ENCODE measurements around the gene RHBDL1.

The RHBDL1 gene

DNA sequence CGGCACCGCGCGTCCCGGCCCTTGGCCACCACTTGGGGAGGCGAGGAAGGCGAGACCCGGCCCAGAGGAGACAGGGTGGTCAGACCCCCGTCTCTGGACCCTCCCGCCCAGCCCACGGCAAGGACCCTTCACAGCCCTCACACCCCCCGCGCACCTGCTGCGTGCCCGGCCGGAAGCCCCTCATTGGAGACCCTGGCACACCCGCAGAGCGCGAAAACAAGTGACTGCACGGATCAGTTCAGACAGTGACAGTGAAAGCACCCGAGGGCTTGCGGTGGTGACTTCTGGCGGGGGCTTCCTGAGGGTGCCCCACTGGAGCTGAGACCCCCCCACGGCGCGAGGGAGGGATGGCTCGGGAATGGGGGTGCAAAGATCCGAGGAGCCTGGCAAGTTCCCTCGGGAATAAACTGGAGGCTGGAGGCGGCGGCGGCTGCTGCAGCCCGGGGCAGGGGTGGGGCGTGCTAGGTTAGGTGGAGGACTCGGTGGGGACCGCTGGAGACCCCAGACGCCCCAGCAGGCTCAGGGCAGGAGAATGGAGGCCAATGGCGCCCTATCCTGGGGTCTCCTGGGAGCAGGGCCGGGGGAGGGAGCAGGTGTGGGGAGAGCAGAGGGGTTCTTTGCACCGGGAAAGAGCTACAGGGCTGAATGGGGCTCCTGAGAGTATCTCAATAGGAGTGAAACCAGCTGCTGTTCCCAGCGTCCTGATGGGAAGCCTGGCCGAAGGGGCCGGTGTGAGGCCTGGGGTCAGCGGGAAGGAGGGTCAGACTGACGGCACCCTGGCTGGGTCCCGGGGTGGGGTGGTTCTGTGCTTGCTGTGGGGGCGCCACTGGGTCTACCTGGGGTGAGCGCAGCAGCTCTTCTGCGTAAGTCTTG, 31.0 kb downstream of the RHBDL1 start:
- no peak for DNase-seq (ENCODE audit: low read depth)

DNA sequence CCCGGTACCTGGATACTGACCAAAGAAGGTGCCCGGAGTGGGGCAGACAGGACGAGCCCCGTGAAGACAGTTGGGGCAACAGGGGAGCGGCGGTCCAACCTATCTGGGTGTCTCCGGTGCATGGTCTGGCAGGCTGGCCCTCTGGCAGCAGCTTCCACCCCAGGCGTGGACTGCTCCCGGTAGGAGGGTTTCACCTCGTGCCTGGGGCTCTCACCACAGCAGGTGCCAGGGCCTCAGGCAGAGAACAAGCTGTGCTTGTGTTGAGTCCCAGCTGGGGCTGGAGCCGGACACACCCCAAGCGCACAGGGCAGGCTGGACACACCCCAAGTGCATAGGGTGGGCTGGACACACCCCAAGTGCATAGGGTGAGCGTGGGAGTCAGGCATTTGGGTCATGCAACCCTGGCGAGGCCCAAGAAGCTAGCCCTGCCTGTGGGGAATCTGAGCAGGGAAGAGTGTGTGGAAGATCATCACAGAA, 31.6 kb downstream of the RHBDL1 start:
- DNase-seq (ENCODE audit: low read depth) = no peak

DNA sequence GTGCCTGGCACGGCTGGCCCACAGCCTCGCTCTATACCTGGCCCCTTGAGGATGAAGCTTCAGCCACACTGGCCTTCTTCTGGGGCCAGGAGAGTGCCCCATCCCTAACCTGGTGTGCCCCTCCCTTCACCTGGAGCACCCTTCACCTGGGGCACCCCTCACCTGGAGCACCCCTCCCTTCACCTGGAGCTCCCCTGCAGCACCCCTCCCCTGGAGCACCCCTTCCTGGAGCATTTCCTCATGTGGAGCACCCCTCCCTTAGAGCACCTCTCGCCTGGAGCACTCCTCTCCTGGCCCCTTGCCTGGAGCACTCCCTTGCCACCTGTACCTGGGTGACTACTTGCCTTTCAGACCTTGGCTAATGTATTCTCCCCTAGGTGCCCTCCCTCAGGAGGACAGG, 32.5 kb downstream of the RHBDL1 start:
- DNase-seq (ENCODE audit: low read depth) = no peak

DNA sequence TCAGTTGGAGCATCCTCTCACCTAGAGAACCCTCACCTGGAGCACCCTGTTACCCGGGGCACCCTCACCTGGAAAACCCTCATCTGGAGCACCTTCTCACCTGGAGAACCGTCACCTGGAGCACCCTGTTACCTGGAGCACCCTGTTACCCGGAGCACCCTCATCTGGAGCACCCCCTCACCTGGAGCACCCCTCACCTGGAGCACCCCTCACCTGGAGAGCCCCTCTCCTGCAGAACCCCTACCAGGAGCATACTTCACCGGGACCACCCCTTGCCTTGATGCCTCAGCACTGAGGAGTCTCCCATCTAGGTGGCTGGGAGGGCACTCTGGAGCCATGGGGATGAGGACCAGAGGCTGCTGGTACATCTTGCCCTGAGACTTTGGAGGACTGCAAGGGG, 33.5 kb downstream of the RHBDL1 start:
- DNase-seq (ENCODE audit: low read depth) = no peak

DNA sequence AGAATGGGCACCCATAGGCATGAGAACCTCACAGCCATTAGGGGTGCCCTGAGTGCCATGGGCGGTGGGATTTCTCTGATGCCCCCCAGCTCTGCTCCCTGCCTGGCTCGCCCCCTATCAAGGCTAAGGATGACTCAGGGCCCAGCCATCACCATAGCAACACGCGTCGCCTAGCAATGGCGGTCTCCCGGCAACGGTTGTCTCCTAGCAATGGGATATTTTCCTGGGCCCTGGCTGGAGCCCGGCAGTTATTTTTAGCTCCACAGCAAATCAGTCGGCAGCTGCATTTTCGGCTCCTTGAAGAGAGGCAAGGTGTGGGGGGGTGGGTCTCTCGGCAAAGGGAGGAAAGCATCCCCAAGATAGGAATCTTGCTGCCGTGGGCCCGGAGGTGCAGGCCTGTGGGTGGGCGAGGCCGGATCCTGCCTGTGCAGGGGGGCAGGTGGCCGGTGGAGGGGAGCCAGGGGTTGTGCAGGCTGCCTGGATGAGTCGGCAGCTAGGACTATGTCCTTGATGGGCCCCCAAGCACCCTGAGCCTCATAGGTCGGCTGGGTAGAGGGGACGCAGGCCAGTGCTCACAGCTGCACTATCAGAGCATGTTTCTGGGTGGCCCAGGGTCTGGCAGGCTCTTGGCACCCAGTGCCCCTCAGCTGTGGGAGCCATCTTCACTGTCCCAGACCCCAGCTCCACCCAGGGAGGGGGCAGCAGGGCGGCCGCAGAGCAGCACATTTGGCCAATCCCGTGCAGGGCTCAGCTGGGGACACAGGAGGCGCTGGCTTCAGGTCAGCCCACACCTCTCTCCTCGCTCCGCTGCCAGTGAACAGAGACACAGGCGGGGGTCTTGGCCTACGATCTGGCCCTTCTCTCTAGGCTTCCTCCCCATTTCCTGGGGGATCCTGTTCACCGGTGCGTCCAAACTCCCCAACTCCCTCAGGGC, 34.4 kb downstream of the RHBDL1 start:
- DNase-seq (ENCODE audit: low read depth) = peak; percentile 93

DNA sequence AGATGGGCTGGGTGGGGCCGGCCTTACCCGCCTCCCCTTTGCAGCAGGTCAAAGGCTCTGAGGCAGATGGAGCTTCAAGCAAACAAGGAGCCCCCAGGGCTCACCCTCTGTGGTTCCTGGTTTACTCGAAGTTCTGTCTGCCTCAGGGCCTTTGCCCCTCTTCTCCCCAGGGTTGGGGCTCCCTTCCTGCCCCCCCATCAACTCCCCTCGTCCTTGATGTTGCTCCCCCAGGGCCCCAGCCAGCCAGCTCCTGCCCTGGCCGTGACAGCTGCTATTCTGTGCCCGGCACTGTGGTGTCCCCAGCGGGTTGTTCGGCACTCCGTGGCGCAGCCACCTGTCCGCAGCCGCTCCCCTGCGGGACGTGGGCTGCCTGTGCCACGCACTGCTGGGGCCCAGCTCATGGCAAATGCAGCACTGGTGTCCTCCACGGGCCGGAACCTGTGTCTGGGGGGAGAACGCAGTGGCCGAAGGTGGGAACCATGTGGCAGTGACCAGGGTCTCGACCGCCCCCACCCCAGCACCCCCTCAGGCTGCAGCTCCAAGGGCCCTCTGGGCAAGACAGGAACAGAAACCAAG, 35.1 kb downstream of the RHBDL1 start:
- DNase-seq (ENCODE audit: low read depth) = no peak

DNA sequence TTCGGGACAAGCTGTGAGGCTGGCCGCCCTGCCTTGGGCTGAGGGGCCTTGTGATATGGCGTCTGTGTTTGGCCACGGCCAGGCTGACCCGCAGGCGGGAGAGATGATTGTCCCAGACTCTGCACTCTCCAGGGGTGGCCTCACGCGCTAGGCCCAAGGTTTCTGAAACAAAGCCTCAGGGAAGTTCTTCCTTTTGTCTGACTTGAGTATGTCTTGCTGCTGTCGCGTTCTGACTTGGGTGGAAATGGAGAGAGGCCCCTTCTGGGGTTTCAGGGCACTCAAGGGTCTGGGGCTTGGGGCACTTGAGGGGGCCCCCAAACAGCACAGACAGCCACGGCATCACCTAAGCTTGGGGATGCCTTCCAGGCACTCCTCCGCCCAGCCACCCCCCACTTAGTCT, 35.6 kb downstream of the RHBDL1 start:
- DNase-seq (ENCODE audit: low read depth) = no peak

DNA sequence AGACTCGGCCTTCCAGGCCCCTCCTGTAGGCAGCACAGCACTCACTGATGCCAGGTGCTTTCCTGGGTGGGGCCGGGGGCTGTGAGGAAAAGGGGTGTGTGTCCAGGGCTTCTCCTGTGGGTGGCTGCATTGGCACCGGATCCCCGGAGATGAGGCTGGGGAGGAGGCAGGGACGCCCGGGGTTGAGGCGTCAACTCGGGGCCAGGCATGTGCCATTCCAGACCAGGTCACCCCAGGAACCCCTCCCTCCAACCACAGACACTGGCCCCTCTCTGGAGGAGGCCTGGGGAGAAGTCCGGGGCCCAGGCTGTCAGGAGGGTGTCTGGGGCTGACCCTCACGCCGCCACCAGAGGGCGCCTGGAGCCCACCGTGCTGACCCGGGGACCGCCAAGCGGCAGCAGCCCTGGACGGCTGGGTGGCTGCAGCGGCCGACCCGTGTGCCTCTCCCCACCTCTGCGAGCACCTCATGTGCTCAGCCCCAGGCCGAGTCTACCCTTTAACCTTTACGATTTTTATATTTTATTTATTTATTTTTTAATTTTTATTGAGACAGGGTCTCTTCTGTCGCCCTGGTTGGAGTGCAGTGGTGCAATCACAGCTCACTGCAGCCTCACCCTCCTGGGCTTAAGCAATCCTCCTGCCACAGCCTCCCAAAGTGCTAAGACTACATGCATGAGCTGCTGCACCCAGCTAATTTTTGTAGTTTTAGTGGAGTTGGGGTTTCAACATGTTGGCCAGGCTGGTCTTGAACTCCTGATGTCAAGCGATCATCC, 36.3 kb downstream of the RHBDL1 start:
- peak; percentile 73 for DNase-seq (ENCODE audit: low read depth)

DNA sequence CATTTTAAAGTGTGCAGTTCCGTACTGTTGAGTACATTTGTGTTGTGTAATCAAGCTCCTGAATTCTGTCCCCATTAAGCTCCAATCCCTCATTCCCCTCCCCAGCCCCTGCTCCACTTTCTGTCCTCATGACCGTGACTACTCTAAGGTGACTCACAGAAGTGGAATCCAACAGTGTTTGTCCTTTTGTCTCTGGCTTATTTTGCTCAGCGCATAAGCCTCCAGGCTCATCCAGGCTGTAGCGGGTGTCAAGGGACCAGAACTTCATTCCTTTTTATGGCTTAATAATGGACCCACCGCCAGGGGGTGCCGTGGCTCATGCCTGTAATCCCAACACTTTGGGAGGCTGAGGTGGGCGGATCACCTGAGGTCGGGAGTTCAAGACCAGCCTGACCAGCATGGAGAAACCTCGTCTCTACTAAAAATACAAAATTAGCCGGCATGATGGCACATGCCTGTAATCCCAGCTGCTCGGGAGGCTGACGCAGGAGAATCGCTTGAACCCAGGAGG, 37.3 kb downstream of the RHBDL1 start:
- DNase-seq (ENCODE audit: low read depth) = peak; percentile 99

DNA sequence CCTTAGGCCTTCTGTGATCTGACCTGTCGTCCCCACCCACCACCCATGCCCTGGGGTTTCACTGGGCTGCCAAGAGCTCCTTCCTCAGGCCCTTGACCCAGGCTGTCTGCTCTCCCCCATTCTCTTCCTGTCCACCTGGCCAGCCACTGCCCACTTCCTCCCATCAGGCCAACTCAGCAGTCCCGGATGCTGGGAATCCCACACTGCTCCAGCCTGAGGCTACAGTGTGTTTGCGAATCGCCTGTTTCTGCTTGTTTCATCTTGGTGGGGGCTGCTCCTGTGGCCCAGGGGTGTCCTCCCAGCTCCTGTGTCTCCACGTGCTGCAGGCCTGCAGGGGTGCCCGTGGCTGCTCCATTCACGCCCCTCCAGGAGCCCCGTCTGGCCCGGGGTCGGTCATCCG, 38.6 kb downstream of the RHBDL1 start:
- peak; percentile 55 for DNase-seq (ENCODE audit: low read depth)

DNA sequence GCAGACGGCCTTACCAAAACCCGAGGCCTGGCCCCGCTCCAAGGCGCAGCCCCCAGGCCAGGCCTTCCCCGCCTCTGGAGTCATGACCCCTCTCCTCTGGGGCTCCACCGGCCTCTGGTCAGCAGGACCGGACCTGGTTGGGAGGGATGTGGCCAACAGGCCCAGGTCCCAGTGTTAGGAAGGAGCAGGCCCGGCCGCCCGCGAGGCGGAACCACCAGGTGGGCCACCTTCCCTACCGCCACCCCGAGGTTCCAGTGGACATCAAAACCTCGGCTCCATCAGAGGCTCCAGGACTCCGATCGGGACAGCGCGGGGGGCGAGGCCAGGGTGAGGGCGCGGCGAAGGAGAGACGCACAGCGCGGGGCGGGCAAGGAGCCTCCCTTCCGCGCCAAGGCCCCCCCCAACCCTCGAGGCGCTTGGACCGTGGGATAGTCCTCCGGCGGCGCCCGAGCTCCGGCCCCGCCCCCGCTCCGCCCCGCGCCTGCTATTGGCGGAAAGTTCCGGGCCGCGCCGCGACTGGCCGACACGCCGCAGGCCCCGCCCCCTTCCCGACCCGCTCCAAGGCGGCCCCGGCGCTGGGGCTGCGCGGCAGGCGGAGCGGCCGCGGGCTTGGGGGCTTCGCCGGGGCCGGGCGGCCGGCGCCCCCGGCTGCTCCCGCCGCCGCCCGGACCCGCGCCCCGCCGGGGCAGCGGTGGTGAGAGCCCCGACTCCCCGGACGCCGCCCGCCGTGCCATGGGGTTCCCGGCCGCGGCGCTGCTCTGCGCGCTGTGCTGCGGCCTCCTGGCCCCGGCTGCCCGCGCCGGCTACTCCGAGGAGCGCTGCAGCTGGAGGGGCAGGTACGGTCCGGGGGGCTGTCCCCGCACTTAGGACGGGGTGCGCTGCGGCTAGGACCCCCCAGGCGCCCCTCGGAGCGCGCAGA, 39.3 kb downstream of the RHBDL1 start, which contains the start of gene METRN:
Gene METRN, plus strand, starts transcription at position 561 of the 919 bp plus-strand sequence. Its CDS starts 172 bp downstream, at position 733.
- DNase-seq (ENCODE audit: low read depth) = peak; percentile 91

DNA sequence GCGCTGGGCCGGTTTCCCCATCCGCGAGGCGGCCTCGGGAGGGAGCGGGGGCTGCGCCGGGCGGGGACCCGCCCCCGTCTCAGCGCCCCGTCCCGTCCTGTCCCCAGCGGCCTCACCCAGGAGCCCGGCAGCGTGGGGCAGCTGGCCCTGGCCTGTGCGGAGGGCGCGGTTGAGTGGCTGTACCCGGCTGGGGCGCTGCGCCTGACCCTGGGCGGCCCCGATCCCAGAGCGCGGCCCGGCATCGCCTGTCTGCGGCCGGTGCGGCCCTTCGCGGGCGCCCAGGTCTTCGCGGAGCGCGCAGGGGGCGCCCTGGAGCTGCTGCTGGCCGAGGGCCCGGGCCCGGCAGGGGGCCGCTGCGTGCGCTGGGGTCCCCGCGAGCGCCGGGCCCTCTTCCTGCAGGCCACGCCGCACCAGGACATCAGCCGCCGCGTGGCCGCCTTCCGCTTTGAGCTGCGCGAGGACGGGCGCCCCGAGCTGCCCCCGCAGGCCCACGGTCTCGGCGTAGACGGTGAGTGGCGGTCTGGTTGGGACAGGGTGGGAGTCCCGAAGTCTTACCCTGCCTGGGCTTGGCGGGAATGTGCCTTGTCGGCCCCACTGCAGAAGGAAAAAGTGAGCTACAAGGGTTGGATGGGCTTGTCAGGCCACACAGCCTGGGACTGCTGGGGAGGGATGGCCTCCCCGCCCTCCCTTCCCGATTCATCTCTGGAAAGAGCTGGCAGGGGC, 40.2 kb downstream of the RHBDL1 start:
- DNase-seq (ENCODE audit: low read depth) = peak; percentile 43

DNA sequence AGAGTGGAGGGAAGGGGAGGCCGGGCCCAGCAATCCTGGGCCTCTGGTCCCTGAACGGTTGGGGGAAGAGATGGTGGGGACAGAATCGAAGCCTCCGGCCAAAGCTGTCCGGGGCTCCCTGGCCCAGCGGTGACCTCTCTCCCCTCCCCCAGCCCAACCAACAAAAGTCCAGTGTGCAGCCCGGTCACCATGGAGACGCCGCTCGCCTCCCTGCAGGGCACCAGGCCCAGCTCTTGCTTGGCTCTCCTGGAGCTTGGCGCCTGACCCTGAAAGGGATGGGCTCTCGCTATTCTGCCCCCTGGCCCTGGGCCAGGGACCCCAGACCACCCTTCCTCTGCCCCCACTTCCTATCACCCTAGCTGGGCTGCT, 40.7 kb downstream of the RHBDL1 start:
- DNase-seq (ENCODE audit: low read depth) = peak; percentile 75

DNA sequence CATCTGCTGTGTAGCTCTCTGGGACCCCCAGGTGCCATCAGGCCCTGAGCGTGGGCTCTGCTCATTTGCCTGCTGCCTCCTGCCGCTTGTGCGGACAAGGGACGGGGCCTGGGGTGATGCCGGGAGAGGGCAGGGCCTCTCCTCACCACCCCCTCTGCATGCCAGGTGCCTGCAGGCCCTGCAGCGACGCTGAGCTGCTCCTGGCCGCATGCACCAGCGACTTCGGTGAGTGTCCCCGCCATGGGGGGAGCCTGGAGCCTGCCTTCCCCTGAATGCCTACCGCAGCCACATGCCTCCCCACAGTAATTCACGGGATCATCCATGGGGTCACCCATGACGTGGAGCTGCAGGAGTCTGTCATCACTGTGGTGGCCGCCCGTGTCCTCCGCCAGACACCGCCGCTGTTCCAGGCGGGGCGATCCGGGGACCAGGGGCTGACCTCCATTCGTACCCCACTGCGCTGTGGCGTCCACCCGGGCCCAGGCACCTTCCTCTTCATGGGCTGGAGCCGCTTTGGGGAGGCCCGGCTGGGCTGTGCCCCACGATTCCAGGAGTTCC, 41.4 kb downstream of the RHBDL1 start:
- DNase-seq (ENCODE audit: low read depth) = no peak

DNA sequence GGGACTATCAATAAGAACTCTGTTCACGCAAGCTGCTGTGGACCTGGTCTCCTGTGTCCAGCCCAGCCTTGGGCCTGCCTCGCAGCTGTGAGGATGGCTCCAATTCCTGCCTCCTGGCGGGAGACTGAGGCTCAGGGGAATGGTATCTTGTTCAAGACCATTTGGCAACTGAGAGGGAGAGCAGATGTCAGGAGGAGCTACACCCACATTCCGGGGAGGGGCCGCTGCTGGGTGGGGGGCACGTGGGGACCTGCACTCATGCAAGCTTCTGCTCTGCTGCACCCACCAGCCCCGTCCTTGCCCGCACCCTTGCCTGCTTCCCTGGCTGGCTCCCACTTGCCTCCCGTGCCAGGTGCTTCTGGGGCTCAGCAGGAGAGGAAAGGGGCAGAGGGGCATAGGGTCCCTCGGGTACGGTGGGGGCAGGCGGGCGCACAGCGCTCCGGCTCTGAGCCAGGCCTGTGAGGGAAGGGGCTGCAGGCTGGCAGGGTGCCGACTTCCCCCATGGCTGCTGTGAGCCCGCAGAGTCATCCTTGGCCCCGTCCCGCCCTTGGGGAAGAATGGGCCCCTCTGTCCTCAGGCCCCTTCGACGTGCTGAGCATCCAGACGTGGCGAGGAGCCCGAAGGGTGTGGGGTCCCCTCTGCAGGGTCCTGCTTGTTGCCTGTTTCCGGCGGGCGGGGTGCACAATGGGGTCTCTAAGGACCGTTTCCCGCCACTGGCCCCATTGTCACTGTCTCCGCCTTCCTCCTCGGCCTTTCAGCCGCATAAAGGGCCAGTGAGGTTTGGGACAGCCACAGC, 42.2 kb downstream of the RHBDL1 start:
- no peak for DNase-seq (ENCODE audit: low read depth)

DNA sequence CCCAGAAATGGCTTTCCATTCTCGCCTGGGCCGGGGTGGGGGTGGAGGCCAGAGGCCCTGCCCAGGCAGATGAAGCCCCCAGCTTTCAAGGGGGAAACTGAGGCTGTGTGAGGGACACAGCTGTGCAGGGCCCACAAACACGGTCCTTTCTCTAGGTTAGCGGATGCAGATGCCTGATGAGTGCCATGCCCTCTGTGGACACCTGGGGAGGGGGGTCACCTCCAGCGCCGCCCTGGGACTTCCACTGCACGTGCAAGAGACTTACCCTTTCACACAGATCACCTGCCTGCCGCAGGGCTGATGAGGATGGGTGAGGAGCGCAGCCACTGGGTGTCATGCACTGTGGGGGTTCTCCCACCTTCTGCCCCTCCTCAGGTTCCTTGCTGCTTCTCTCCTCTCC, 42.9 kb downstream of the RHBDL1 start:
- no peak for DNase-seq (ENCODE audit: low read depth)

DNA sequence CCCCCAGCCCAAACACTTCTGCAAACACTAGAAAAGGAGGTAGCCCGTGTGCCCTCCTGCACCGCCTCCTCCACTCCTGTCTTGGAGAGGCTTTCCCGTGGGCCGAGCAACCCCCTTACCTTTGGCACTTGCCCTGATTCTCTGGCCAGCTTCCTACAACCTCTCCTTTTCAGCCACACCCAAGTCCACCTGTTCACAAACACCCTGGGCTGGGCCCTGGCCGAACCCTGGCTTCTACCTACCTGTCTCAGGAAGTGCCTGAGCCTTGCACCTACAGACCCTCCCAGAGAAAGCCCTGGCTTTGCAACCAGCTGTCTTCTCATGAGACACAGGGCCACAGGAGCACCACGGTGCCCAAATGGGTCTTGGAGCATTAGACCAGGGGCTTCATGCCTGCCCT, 43.5 kb downstream of the RHBDL1 start:
- DNase-seq (ENCODE audit: low read depth) = no peak

DNA sequence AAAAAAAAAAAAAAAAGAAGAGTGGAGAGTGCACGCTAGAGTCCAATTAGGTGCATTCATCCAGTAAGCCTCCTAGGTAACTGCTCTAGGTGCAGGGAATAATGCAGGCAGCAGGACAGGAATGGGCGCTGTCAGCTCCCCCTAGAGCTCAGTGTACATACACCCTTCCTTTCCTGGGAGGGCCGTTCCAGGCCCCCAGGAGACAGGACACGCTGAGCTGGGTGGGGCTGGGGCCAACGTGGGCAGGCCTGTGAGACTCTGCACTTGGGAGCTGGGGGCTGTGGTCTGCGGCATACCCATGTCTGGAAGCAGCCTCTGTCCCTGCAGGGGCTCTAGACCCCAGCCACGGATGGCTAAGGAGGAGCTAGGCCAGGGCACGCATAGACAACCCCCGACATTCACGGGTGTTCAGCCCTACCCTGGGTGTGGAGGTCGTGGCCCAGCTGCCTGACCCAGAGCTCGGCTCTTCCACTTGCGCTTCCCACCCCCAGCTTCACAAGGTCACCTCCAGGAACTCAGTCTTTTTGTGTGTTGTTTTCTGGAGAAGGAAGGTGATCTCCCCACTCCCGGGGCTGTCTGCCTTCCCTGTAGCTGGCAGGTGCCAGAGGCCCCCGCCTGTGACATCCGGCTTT, 44.5 kb downstream of the RHBDL1 start:
- peak; percentile 33 for DNase-seq (ENCODE audit: low read depth)
